ENCODE data around the gene SORCS1.

SORCS1 gene

GRCh38 chr10:106992055-106992454, 172.5 kb downstream of the SORCS1 start:
- no peak for DNase-seq (ENCODE audit: low spot score)

DNA sequence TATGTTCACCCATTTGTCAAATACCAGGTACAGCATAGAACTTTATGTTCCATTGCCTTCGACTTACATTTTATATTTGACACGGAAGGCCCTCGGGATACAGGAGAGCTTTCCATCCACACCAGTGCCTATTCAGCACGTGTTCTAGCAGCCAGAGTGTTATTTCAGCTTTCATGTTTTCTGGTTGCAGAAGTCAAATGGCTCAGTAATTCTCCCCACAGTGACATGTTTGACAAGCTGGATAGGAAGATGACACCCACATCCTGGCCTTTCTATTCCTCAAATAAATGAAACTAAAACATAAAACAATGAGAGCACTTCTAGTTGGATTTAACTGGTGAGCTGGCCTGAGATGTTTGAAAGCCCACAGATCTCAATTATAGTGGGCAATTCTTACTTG, 173.4 kb downstream of the SORCS1 start:
- DNase-seq (ENCODE audit: low spot score) = no peak

GRCh38 chr10:106987362-106987761, 177.1 kb downstream of the SORCS1 start:
- no peak for DNase-seq (ENCODE audit: low spot score)

GRCh38 chr10:106982268-106982667, 182.2 kb downstream of the SORCS1 start:
- no peak for DNase-seq (ENCODE audit: low spot score)

- no peak for DNase-seq (ENCODE audit: low spot score)
Measured at GRCh38 chr10:106981452-106982075, 182.9 kb downstream of the SORCS1 start.

- DNase-seq (ENCODE audit: low spot score) = no peak
Measured at GRCh38 chr10:106980495-106981451, 183.7 kb downstream of the SORCS1 start.

DNA sequence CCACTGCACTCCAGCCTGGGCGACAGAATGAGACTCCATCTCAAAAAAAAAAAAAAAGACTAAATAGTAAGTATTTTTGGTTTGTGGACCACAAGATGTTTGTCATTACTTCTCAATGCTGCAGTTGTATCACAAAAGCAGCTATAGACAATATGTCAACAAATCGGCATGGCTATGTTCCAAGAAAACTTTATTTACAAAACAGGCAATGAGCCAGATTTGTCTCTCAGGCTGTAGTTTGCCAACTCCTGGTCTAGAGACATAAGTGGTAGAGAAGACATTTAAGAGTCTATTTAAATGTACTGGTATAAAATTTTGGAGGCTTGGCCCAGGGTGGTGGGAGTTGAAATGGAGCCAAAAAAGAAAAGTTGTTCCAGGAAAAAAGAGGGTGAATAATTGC, 185.8 kb downstream of the SORCS1 start:
- no peak for DNase-seq (ENCODE audit: low spot score)

GRCh38 chr10:106973716-106974115, 190.8 kb downstream of the SORCS1 start:
- no peak for DNase-seq (ENCODE audit: low spot score)

DNA sequence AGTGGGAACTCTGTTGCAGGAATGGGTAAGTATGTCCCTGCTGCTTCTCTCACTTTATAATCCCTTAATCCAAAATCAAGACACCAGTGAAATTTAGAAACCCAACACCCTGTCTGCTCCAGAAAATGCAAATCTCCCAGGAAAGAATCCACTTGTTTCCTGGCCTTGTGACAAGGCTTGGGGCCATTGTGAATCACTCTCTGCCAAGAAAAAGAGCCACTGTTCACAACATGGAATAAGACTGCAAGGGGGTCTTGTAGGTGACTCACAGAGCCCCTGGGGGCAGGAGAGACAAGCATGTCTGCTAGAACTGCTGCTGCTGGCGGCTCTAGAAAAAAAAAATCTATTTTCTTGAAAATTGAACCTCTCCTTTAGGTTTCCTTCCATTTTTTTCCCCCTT, 191.2 kb downstream of the SORCS1 start:
- no peak for DNase-seq (ENCODE audit: low spot score)

GRCh38 chr10:106972381-106972780, 192.1 kb downstream of the SORCS1 start:
- DNase-seq (ENCODE audit: low spot score) = no peak

DNA sequence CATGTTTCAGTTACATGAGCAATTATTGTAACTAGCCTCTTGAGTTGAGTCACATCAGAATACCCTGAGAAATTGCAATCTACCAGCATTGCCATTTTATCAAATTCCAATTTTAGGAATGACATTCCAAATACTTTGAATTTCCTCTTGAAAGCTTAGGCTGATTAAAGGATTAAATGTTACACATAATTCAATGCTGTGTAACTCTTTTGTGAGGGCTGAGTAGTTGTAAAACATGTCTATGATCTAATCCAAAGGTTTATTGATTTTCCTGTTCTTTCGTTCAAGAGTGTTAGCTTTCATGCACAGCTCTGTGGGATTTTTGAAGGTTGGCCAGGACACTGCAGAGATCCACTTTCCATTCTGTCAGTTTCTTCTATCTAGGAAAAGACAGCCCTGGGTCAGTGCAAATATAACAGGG, 193.1 kb downstream of the SORCS1 start:
- DNase-seq (ENCODE audit: low spot score) = no peak

DNA sequence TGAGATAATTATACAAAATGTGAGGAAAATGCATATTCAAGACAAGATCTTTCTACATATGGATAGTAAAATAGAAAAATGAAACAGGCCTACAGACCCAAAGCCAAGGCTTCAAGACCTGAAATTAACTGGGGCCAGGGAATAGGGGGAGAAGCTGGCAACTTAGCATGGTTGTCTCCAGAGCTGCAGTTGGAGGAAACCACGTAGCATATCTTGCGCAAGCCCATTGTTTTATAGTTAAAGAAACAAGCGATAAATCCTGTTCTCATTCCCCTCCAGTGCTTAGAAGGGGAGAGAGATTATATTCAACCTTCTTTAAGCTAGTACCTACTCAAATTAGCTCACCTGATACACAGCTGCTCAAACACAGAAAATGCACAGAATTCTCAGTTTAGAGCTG, 197.1 kb downstream of the SORCS1 start:
- DNase-seq (ENCODE audit: low spot score) = no peak

DNA sequence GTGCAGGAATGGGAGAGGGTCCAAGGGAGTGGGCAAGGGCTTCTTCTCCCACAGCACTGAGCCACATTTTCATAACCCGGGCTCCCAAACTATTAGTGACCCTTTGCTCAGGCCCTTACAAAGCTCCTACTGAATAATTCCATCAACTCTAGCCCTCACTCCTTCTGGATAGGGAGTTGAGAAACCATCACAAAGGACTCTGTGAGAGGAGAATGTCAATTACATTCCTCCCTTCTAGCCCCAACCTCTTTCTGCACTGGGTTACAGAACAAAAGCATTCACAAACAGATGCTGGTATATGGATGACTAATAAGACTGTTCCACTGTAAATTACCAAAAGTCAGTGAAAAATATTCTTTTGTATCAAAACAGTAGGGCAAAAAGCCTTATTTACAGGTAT, 203.7 kb downstream of the SORCS1 start:
- no peak for DNase-seq (ENCODE audit: low spot score)

DNA sequence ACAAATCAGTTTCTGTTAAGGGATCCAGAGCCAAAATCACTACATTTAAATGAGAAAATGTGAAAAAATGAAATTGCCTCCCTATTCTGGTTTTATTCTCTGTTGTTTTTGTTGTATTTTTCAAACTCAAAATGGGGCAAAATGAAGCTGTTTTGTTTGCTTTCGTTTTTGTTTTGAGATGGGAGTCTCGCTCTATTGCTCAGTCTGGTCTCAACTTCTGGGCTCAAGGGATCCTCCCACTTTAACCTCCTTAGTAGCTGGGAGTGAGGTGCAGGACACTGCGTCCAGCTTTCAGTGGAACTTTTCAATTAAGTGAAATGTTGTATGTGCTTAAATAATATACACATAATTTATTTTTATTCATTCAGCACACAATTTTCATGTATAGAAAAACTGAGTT, 205.0 kb downstream of the SORCS1 start:
- no peak for DNase-seq (ENCODE audit: low spot score)

DNA sequence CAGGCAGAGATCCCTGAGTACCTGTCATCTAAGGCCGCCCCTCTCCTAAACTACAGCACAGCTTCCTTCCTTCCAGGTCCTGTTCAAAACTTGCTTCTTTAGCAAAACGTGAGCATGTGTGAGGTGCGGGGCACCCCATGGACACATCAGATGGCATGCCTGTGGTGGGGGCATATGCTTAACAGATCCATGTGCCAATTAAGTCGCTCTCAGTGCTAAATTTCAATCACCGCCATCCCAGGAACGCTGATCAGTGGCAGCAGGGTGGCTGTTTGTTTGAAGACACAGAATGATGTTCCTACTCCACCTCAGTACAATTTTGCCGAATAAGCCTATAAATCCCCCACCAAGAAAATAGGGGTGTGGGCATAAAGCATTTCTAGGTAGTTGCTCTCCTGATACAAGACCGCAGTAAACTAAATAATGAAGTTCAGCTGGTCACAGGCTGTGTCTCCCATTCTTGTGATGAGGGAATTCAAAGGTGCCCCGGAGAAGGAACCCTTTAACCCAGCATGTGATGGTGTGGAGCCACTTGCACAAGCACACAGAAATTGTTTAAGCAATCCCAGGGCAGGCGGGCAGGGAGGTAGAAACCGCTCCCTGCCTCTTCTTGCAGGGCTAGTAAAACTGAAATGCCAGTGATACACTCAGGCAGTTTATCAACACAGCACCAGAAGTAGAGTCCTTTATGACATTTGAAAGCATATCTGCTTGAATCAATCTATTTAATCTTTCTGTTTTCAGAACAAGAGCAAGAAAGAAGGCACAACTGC, 205.7 kb downstream of the SORCS1 start:
- DNase-seq (ENCODE audit: low spot score) = no peak

- no peak for DNase-seq (ENCODE audit: low spot score)
Measured at GRCh38 chr10:106957823-106958588, 206.5 kb downstream of the SORCS1 start.

- no peak for DNase-seq (ENCODE audit: low spot score)
Measured at GRCh38 chr10:106956216-106956915, 208.1 kb downstream of the SORCS1 start.

DNA sequence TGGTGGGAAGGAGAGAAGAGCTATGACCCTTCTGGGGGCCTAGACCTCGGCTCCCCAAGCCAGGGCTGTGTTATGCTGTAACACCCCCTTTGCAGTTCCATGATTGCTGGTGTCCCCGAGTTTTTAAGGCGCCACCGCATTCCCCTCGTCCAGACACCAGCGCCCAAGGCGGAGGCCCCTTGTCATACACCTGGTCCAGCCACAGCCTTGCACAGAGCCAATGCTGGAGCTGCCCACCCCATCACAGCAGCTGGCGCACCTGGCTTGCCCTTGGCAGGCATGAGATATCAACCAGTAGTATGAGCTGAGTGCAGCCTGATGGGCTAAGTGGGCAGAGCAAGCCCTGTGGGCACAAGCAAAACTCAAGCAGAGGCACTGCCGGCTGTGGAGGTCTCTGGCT, 209.4 kb downstream of the SORCS1 start:
- no peak for DNase-seq (ENCODE audit: low spot score)

- DNase-seq (ENCODE audit: low spot score) = no peak
Measured at GRCh38 chr10:106952033-106952432, 212.5 kb downstream of the SORCS1 start.

GRCh38 chr10:106949680-106950478, 214.6 kb downstream of the SORCS1 start:
- no peak for DNase-seq (ENCODE audit: low spot score)
